PFSK-1 (cell line): ENCODE results near the gene CPLX1.

ENCODE experiments used
- FOXP2 ChIP-seq: optimal IDR thresholded peaks from 2 replicates; pipeline ENCODE3; 2011; ENCODE audit warnings: borderline replicate concordance, control low read depth, inconsistent platforms; ENCODE audit not compliant: insufficient read depth; ENCODE audit errors: extremely low read length, extremely low read depth
- POLR2AphosphoS5 ChIP-seq: IDR thresholded peaks from 2 replicates; pipeline ENCODE4 v1.6.1; 2012; ENCODE audit warnings: low read depth, mild to moderate bottlenecking, control low read depth, low read length, moderate library complexity

DNA sequence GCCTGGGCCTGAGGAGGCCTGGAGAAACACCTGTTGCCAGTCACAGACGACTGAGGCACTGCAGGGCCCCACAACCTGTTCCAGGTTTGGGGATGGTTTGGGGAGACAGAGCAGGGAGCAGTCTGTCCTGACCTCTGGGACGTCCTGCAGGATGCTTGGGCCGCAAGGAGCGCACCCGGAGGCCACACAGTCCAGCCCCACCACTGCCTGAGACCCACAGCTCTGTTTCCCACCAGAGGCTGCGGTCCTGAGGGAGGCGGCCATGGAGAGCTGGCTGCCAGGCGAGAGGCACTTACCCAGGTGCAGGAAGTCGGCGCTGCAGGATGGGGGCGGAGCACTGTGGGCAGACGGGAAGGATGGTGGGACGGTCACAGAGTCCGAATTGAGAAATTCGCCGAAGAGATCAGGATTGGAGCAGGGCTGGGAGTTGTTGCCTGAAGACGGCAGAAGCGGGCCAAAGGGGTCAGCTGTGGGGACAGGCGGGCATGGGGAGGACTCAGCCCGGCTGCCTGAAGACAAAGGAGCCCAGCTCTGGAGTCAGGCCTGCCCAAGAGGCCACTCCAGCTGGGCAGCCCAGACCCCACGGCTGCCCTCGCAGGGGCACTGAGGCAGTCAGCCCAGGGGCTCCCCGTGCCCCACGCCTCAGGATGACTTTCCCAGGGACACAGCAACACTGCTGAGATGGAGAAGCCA, 40.3 kb upstream of the CPLX1 start:
- no peak for TF ChIP-seq POLR2AphosphoS5
- TF ChIP-seq FOXP2 = no peak
